Measurements from ENCODE around the gene ACAP2. TPM values are rescaled to one million over a fixed set of nuclear protein-coding genes. Genes with fewer than 3 reads are reported as not detected.

ACAP2 gene
- total and polyA plus RNA-seq, 2 donors (not counting 1 experiment from before 2014, with no cell fraction given), result 33.7 to 86.5 TPM

- peaks cover 12% of the 10 kb centered on the region for H3K79me2 ChIP-seq (ENCODE audit: control insufficient read depth, insufficient read depth, low read length)
- no peak overlapping the region for H3K4me2 ChIP-seq (ENCODE audit: extremely low read depth, insufficient read depth, low read length)
- no peaks in the 10 kb centered on the region for H3K9me3 ChIP-seq (ENCODE audit: control insufficient read depth, insufficient read depth, low read depth, low read length)
- H3K27me3 ChIP-seq (ENCODE audit: control insufficient read depth, insufficient read depth, low read length), result no peaks in the 10 kb centered on the region
- H3K9ac ChIP-seq (ENCODE audit: insufficient read depth, low read length), result no peak overlapping the region
- peaks cover 1% of the 10 kb centered on the region for H3K4me1 ChIP-seq (ENCODE audit: control insufficient read depth, extremely low read depth, insufficient read depth, low read length)
- peaks cover 3% of the 10 kb centered on the region for H3K36me3 ChIP-seq (ENCODE audit: control insufficient read depth, insufficient read depth, low read length)
- TF ChIP-seq CTCF (conservative IDR thresholded peaks at IDR 0.05 in 1 of 2, IDR thresholded peaks at IDR 0.05 in 1 of 2; ENCODE audit: low read depth in 1 of 2, low read length in 2 of 2) (no peak), EZH2 (IDR thresholded peaks at IDR 0.05; ENCODE audit: low read length, missing control alignments) (no peak)
- no peak for DNase-seq (ENCODE audit: low read depth in 2 of 2)
- H2AFZ ChIP-seq (ENCODE audit: low read length), result no peak overlapping the region
- no peak overlapping the region for H3K4me3 ChIP-seq (replicated peaks in 1 of 4; ENCODE audit: control extremely low read depth in 1 of 4, insufficient read depth in 1 of 4, low read depth in 3 of 4, low read length in 4 of 4)
- H4K20me1 ChIP-seq (ENCODE audit: control insufficient read depth, extremely low read depth, insufficient read depth, low read length), result no peaks in the 10 kb centered on the region
- H3K27ac ChIP-seq (ENCODE audit: insufficient read depth, low read length), result no peak overlapping the region
Measured at GRCh38 chr3:195265363-195265976, 177.3 kb downstream of the ACAP2 start.

GRCh38 chr3:195263925-195264600, 178.8 kb downstream of the ACAP2 start:
- Histone ChIP-seq H3K9me3 (ENCODE audit: control insufficient read depth, insufficient read depth, low read depth, low read length) (no peaks in the 10 kb centered on the region), H3K4me2 (ENCODE audit: extremely low read depth, insufficient read depth, low read length) (no peak overlapping the region), H3K27me3 (ENCODE audit: control insufficient read depth, insufficient read depth, low read length) (no peaks in the 10 kb centered on the region), H2AFZ (ENCODE audit: low read length) (no peak overlapping the region), H3K4me3 (replicated peaks in 1 of 4; ENCODE audit: control extremely low read depth in 1 of 4, insufficient read depth in 1 of 4, low read depth in 3 of 4, low read length in 4 of 4) (no peak overlapping the region), H3K27ac (ENCODE audit: insufficient read depth, low read length) (no peak overlapping the region), H4K20me1 (ENCODE audit: control insufficient read depth, extremely low read depth, insufficient read depth, low read length) (no peaks in the 10 kb centered on the region), H3K36me3 (ENCODE audit: control insufficient read depth, insufficient read depth, low read length) (peaks cover 3% of the 10 kb centered on the region), H3K4me1 (ENCODE audit: control insufficient read depth, extremely low read depth, insufficient read depth, low read length) (peaks cover 3% of the 10 kb centered on the region), H3K79me2 (ENCODE audit: control insufficient read depth, insufficient read depth, low read length) (peaks cover 4% of the 10 kb centered on the region), H3K9ac (ENCODE audit: insufficient read depth, low read length) (no peak overlapping the region)
- no peak for TF ChIP-seq EZH2 (IDR thresholded peaks at IDR 0.05; ENCODE audit: low read length, missing control alignments)
- no peak for TF ChIP-seq CTCF (conservative IDR thresholded peaks at IDR 0.05 in 1 of 2, IDR thresholded peaks at IDR 0.05 in 1 of 2; ENCODE audit: low read depth in 1 of 2, low read length in 2 of 2)
- no peak for DNase-seq (ENCODE audit: low read depth in 2 of 2)

- Histone ChIP-seq H3K79me2 (ENCODE audit: control insufficient read depth, insufficient read depth, low read length) (peaks cover 3% of the 10 kb centered on the region), H4K20me1 (ENCODE audit: control insufficient read depth, extremely low read depth, insufficient read depth, low read length) (no peaks in the 10 kb centered on the region), H3K4me1 (ENCODE audit: control insufficient read depth, extremely low read depth, insufficient read depth, low read length) (peaks cover 10% of the 10 kb centered on the region), H3K27ac (ENCODE audit: insufficient read depth, low read length) (no peak overlapping the region), H3K27me3 (ENCODE audit: control insufficient read depth, insufficient read depth, low read length) (no peaks in the 10 kb centered on the region), H3K4me2 (ENCODE audit: extremely low read depth, insufficient read depth, low read length) (no peak overlapping the region), H3K4me3 (replicated peaks in 1 of 4; ENCODE audit: control extremely low read depth in 1 of 4, insufficient read depth in 1 of 4, low read depth in 3 of 4, low read length in 4 of 4) (no peak overlapping the region), H3K9ac (ENCODE audit: insufficient read depth, low read length) (no peak overlapping the region), H2AFZ (ENCODE audit: low read length) (no peak overlapping the region), H3K9me3 (ENCODE audit: control insufficient read depth, insufficient read depth, low read depth, low read length) (no peaks in the 10 kb centered on the region), H3K36me3 (ENCODE audit: control insufficient read depth, insufficient read depth, low read length) (peaks cover 2% of the 10 kb centered on the region)
- no peak for DNase-seq (ENCODE audit: low read depth in 2 of 2)
- TF ChIP-seq EZH2 (IDR thresholded peaks at IDR 0.05; ENCODE audit: low read length, missing control alignments), result no peak
- no peak for TF ChIP-seq CTCF (conservative IDR thresholded peaks at IDR 0.05 in 1 of 2, IDR thresholded peaks at IDR 0.05 in 1 of 2; ENCODE audit: low read depth in 1 of 2, low read length in 2 of 2)
Measured at GRCh38 chr3:195263193-195263924, 179.5 kb downstream of the ACAP2 start.

Data from fibroblast of lung (primary cell).